SJSA1 (cell line): ENCODE measurements around the gene CACUL1. TPM values are rescaled to one million over a fixed set of nuclear protein-coding genes. Genes with fewer than 3 reads are reported as not detected.
A peak's percentile ranks its signal among the peaks of the same experiment; 100 is the strongest.

Experiments
- DNase-seq, 2 experiments: peaks; one replicate each; pipeline ENCODE4 v3.0.0-alpha.2; 2015 to 2020; ENCODE audit warnings: low spot score in 2 of 2, low read depth in 1 of 2
- H3K27ac ChIP-seq: fragments of 250-450 bp; sonication (Bioruptor Pico); 2 replicates; pipeline ENCODE4 v1.5.1; 2020; ENCODE audit warnings: mild to moderate bottlenecking, moderate library complexity
- H3K27me3 ChIP-seq: fragments of 250-450 bp; sonication (Bioruptor Pico); replicated peaks from 2 replicates; pipeline ENCODE4 v1.5.1; 2020; ENCODE audit warnings: mild to moderate bottlenecking, moderate library complexity
- H3K36me3 ChIP-seq: fragments of 250-450 bp; sonication (Bioruptor Pico); 2 replicates; pipeline ENCODE4 v1.5.1; 2020; ENCODE audit warnings: mild to moderate bottlenecking
- H3K4me1 ChIP-seq: fragments of 250-450 bp; sonication (Bioruptor Pico); replicated peaks from 2 replicates; pipeline ENCODE4 v1.6.1; 2021; ENCODE audit warnings: mild to moderate bottlenecking
- H3K4me3 ChIP-seq: fragments of 250-450 bp; sonication (Bioruptor Pico); 2 replicates; pipeline ENCODE4 v1.5.1; 2020; ENCODE audit warnings: mild to moderate bottlenecking
- H3K9me3 ChIP-seq: fragments of 250-450 bp; sonication (Bioruptor Pico); replicated peaks from 2 replicates; pipeline ENCODE4 v1.5.1; 2020; ENCODE audit warnings: mild to moderate bottlenecking
- total RNA-seq: library from RNA; depleted of rRNA; stranded (reverse); fragments of >200 nt; shearing (Covaris generic); gene quantifications from 2 replicates; pipeline ENCODE4 v1.2.3, GENCODE V29; 2014

The CACUL1 gene
- total RNA-seq, 1 experiment from 2014 or later: 26.6 TPM

DNA sequence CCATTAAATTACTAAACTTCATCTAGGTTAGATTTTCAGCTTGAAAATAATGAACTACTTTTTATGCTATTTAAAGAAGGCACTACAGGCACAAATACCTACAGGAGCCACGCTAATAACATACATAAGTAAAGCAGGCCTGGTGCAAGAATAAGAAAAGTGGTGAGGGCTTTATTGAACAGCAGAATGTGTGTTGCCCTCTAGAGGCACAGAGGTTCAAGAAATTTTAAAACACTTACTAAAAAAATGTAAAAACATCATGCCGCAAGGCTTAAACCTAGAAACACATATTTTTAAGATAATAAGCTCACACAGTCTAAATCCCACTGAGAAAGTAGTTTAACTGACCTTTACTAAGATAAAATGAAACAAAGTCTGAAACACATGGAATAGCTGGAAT lies 20.3 kb downstream of the CACUL1 start:
- H3K27me3 ChIP-seq: no peaks in the 10 kb centered on the region

DNA sequence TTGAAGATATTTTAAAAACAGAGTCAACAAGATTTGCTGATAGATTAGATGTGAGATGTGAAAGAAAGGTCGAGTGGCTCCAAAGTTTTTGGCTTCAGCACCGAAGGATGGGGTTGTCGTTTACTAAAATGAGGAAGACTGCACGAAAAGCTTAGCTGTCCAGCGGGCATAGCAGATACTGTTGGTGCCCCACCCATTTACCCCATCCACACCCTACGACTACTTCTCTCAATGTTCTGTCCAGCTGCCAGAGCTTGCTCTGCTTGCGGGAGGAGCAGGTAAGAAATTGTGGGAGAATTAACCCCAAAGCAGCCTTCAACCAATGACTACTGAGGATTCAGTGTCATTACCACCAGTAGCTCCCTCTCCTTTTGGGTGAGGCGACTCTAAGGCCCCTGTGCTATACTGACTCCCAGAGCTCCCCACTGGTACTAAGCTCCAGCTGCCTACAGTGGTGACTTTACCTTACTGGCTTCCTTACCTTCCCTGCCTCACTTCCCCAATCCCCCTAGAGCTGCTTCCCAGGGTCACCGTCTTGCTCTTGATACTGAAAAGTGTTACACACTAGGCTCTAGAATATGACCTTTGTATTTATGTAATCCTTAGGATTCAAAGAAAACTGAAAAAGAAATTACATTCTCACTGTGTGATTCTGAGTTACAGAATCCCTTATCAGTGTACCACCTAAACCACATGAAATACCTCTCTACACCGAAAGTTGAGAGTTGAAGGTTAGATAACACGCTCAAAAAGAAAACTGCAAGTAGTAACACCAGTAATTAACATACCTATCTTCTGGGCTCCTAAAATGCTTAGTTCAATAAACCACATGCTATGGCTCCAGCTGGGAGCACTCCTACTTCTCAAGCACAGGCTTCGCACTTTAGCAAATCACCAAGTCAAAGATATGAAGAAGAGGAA lies 22.3 kb downstream of the CACUL1 start:
- Histone ChIP-seq H3K4me3 (no peak overlapping the region), H3K9me3 (no peaks in the 10 kb centered on the region), H3K27ac (no peak overlapping the region), H3K36me3 (no peaks in the 10 kb centered on the region), H3K27me3 (no peaks in the 10 kb centered on the region), H3K4me1 (no peaks in the 10 kb centered on the region)
- no peak for DNase-seq

More for the DNA sequence above, 20.3 kb downstream of the CACUL1 start:
- H3K4me3 ChIP-seq: no peak overlapping the region
- H3K9me3 ChIP-seq: no peaks in the 10 kb centered on the region
- no peak for DNase-seq
- no peak overlapping the region for H3K27ac ChIP-seq
- H3K4me1 ChIP-seq: no peaks in the 10 kb centered on the region
- H3K36me3 ChIP-seq: no peaks in the 10 kb centered on the region

DNA sequence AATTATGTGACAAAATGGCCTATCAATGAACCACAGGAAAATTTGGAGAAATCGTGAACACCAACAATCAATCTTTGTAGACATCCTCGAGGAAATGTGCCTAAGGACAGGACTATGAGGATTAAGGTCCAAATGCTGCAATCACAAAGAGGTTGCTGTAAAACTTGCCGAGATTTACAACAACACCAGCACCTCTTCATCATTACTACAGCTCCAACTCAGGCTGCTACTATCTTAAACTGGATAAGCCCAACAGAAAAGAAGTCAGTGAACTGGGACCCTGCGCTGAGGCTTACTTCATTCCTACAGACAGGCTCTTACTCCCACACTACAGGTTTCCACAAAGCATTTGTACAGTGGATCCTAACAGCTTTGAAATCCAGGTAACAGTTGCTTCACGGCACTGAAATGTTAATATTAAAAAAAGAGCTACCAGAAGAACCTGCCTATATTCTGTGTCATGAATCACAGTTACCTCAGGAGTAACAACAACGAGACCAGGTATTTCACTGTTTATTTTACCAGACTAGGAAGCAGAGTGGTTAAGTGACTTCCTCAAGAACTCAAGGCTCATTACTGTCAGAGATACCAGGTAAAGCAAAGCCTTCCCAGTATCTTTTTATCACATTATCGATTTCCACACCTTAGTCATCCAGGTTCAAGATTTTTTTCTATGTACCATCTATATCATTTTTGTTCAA lies 23.9 kb downstream of the CACUL1 start:
- Histone ChIP-seq H3K27ac (no peak overlapping the region), H3K4me1 (peaks cover 12% of the 10 kb centered on the region)
- DNase-seq: no peak

DNA sequence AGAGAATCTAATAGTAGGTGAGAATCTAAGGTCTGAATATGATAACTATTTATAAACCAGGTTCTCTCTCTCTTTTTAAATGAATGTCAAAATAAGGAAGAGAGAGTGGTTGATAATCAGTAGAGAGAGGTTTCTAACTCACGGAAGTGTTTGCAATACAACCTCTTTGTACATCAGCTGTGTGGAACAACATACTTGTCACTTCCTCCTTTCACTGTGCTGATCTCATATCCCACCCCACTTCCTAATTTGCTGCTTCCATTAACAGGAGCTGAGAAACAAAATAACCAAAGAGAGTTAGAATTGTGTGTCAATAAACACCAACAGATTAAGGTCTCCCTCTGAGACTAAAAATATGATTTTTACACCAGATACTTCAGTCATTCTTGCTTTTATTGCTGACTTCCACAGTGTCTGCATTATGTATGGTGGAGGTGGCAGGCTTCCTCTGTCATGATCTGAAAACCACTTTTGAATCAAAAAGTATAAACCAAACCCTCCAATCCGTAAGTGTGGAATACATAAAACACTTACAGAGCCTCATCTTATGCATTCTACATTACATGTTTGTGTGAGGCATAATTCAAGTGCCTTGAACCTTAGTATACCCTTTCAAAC lies 25.0 kb downstream of the CACUL1 start:
- DNase-seq: no peak

More for the DNA sequence above, 23.9 kb downstream of the CACUL1 start:
- H3K36me3 ChIP-seq: no peaks in the 10 kb centered on the region
- H3K4me3 ChIP-seq: no peak overlapping the region
- H3K27me3 ChIP-seq: no peaks in the 10 kb centered on the region
- H3K9me3 ChIP-seq: no peaks in the 10 kb centered on the region

GRCh38 chr10:118729200-118729599 lies 25.6 kb downstream of the CACUL1 start:
- DNase-seq: no peak
- Histone ChIP-seq H3K27ac (no peak overlapping the region), H3K4me3 (no peak overlapping the region), H3K4me1 (peaks cover 21% of the 10 kb centered on the region), H3K9me3 (no peaks in the 10 kb centered on the region), H3K36me3 (no peaks in the 10 kb centered on the region), H3K27me3 (no peaks in the 10 kb centered on the region)

More for the DNA sequence above, 25.0 kb downstream of the CACUL1 start:
- Histone ChIP-seq H3K36me3 (no peaks in the 10 kb centered on the region), H3K9me3 (no peaks in the 10 kb centered on the region), H3K27me3 (no peaks in the 10 kb centered on the region), H3K4me3 (no peak overlapping the region), H3K27ac (no peak overlapping the region), H3K4me1 (peaks cover 21% of the 10 kb centered on the region)

GRCh38 chr10:118725886-118726500 lies 28.8 kb downstream of the CACUL1 start:
- DNase-seq: peak in 1 of 2 experiments; percentile 90
- H3K27ac ChIP-seq: peak overlapping the region; percentile 23; the same call in 1 of the 2 replicates
- no peaks in the 10 kb centered on the region for H3K36me3 ChIP-seq
- no peak overlapping the region for H3K4me3 ChIP-seq
- H3K4me1 ChIP-seq: peaks cover 21% of the 10 kb centered on the region
- H3K9me3 ChIP-seq: no peaks in the 10 kb centered on the region
- H3K27me3 ChIP-seq: no peaks in the 10 kb centered on the region

GRCh38 chr10:118723466-118723865 lies 31.3 kb downstream of the CACUL1 start:
- H3K4me1 ChIP-seq: peaks cover 21% of the 10 kb centered on the region
- H3K27ac ChIP-seq: no peak overlapping the region
- H3K9me3 ChIP-seq: no peaks in the 10 kb centered on the region
- no peaks in the 10 kb centered on the region for H3K36me3 ChIP-seq
- H3K27me3 ChIP-seq: no peaks in the 10 kb centered on the region
- no peak overlapping the region for H3K4me3 ChIP-seq
- no peak for DNase-seq

DNA sequence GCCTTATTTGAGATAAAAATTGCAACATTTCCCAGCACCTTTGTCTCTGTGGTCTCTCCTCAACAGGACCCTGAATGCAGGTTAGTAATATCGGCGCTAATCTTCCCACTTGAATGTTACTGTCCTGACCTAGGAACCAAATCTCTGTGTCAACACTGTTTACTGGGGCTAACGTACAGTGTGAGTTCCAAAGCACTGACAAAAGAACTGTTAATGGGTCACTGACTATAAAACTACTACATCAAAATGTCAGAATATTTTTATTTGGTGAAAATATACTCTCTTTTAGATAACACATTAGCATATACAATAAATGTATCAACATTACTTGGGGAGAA lies 33.3 kb downstream of the CACUL1 start:
- no peaks in the 10 kb centered on the region for H3K9me3 ChIP-seq
- no peak overlapping the region for H3K4me3 ChIP-seq
- no peaks in the 10 kb centered on the region for H3K27me3 ChIP-seq
- DNase-seq: no peak
- H3K27ac ChIP-seq: no peak overlapping the region
- peaks cover 15% of the 10 kb centered on the region for H3K4me1 ChIP-seq
- H3K36me3 ChIP-seq: no peaks in the 10 kb centered on the region

DNA sequence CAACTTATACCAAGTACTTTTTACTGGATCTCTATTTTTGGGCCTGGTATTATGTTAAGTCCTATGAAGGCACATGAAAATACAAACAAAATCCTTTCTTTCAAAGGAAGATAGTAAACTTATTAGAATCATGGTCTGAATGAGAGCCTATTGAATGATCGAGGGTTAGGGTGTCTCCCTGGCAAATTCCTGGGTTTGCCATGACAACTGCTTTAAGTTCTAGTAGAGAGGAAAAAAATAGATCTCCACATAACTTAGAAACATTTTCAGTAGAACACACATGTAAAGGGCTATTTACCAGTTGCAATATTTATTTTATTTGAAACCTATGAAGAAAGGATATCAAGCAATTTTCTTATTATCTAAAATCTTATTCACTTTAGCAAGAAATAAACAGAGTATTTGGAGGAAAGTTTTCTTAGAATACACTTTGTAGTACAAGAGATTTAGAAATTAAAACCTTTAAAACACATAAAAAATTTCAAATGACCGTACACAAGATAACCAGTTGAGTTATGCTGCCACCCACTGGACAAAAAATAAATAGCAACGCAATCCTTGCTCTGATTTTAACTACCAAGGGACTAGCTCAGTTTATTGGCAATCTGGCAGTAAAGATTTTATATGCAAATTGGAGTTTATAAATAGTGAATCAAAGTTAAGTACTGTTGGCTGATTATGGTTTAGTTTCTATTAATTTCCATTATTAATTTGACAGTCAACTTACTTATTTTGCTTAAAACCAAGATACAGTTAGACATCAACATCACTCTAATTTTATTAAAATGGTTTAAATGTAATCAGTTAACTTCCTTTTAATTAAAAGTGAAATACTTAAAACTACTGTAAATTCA lies 33.9 kb downstream of the CACUL1 start:
- H3K27ac ChIP-seq: no peak overlapping the region
- DNase-seq: peak; percentile 49 to 71
- H3K9me3 ChIP-seq: no peaks in the 10 kb centered on the region
- H3K27me3 ChIP-seq: no peaks in the 10 kb centered on the region
- H3K36me3 ChIP-seq: no peaks in the 10 kb centered on the region
- H3K4me1 ChIP-seq: peaks cover 9% of the 10 kb centered on the region
- H3K4me3 ChIP-seq: no peak overlapping the region

- H3K27me3 ChIP-seq: no peaks in the 10 kb centered on the region
- no peak overlapping the region for H3K4me3 ChIP-seq
- no peaks in the 10 kb centered on the region for H3K4me1 ChIP-seq
- no peak overlapping the region for H3K27ac ChIP-seq
- no peaks in the 10 kb centered on the region; the same call in 1 of the 2 replicates for H3K36me3 ChIP-seq
- H3K9me3 ChIP-seq: no peaks in the 10 kb centered on the region
- no peak for DNase-seq
Measured at GRCh38 chr10:118714366-118714765, 40.4 kb downstream of the CACUL1 start.

DNA sequence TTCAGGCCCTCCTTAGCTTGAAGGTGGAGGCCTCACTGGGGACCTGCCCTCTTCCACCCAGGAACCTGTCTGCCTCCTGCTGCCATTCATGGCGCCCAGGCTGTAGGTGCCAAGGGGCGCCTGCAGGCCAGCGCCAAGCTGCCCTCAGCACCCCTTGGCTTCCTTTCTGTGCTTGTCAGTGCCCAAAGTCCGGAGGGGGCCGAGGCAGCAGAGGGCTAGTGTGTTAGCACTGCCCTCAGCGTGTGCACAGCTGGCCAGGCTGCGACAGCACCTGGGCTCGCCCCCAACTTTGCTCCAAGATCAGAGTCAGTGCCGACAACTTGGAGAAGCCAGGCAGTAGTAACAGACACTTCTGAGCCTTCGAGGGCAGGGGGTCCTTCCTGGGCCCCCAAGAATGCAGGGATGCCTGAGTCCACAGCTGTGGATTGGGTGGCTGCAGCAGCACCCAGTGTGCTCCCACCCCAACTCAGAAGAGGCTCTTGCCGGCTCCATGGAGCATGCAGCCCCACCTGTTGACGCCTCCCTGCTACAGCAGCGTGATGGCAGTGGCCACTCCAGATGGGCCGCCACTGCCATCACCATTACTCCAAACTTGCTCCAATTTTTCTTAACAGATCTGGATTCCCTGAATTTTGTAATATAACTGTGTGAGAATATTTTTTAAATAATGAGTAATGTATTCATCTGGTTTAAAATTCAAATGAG lies 41.7 kb downstream of the CACUL1 start:
- no peaks in the 10 kb centered on the region for H3K9me3 ChIP-seq
- no peak overlapping the region for H3K4me3 ChIP-seq
- no peak for DNase-seq
- no peak overlapping the region for H3K27ac ChIP-seq
- H3K36me3 ChIP-seq: no peaks in the 10 kb centered on the region; the same call in 1 of the 2 replicates
- no peaks in the 10 kb centered on the region for H3K27me3 ChIP-seq
- H3K4me1 ChIP-seq: no peaks in the 10 kb centered on the region

DNA sequence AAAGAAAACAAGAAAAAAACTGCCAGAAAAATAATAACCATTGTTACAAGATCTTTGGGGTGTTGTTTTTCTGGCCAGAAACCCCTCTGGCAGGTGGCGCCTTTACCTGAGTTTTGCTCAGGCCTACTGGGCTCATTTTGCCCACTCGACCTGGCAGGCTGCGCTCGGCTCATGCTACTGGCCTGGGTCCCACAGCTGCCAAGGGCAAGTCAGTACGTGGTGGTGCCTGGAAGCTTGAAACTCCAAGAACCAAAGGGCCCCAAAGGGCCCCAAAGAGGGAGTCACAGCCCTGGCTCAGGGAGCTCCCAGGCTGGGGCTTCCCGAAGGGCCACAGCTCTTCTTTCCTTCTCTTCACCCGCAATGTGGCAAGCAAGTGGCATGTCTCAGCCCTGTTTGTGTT lies 42.7 kb downstream of the CACUL1 start:
- no peak for DNase-seq
- Histone ChIP-seq H3K27me3 (no peaks in the 10 kb centered on the region), H3K4me3 (no peak overlapping the region)

More for the DNA sequence above, 42.7 kb downstream of the CACUL1 start:
- no peaks in the 10 kb centered on the region for H3K9me3 ChIP-seq
- H3K4me1 ChIP-seq: no peaks in the 10 kb centered on the region
- no peak overlapping the region for H3K27ac ChIP-seq
- peaks cover under 1% of the 10 kb centered on the region; the same call in 1 of the 2 replicates for H3K36me3 ChIP-seq
